GM19025 (cell line): ENCODE results near the gene CD34.
"Not testable (repeated sequence)": the region's sequence is repeated elsewhere in the genome, so short reads cannot be mapped to it uniquely, and the experiment has no call there.

Source experiments
- ATAC-seq: cut with Tn5 transposase; IDR thresholded peaks from one replicate; pipeline ENCODE4 v1.9.1; 2021; ENCODE audit warnings: mild to moderate bottlenecking, low read depth, moderate library complexity; ENCODE audit not compliant: unreplicated experiment

Gene CD34, protein sequence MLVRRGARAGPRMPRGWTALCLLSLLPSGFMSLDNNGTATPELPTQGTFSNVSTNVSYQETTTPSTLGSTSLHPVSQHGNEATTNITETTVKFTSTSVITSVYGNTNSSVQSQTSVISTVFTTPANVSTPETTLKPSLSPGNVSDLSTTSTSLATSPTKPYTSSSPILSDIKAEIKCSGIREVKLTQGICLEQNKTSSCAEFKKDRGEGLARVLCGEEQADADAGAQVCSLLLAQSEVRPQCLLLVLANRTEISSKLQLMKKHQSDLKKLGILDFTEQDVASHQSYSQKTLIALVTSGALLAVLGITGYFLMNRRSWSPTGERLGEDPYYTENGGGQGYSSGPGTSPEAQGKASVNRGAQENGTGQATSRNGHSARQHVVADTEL

GRCh38 chr1:207910591-207911354 lies at the start of gene CD34:
CD34 (minus strand) TSS chr1:207911125; CDS start chr1:207911080, 45 bp downstream.
- ATAC-seq = no peak

GRCh38 chr1:207960346-207960745 lies 49.4 kb upstream of the CD34 start:
- no peak for ATAC-seq

DNA sequence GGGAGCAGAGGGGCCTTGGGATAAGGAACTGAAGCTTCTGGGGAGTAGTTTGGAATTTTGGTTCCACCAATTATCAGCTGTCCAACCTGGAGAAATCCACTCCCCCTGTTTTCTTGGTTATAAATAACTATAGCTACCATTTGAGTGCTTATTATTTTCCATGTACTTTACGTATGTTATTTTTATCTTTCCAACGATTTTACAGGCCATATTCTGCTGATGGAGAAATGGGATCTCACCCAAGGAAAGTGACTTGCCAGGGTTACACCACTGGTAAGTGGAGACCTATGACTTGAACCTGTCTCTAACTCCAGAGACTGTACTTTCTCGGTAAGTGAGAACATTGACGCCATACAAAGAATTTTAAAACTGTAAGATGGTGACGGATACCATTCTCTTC lies 49.0 kb upstream of the CD34 start:
- no peak for ATAC-seq

GRCh38 chr1:207959141-207959825 lies 48.4 kb upstream of the CD34 start:
- ATAC-seq = no peak

GRCh38 chr1:207958376-207959139 lies 47.6 kb upstream of the CD34 start:
- no peak for ATAC-seq

DNA sequence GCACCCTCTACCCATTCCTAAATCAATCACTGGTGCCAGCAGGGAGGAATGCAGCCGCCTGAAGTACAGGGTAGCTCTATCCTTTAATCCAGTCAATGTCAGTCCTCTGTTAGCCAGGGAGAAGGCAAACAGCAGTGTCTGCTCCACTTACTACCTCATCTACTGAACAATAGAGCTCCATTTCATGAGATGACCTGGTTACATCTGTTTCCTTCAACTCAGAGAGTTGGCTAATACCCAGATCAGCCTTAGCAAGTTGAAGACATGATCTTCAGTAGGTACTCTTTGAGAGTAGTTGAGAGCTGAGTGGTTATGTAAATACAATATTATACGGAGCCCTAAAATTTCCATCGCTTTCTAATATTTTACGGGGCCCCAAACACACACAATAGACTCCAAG lies 46.1 kb upstream of the CD34 start:
- no peak for ATAC-seq

- ATAC-seq = no peak
Observed at GRCh38 chr1:207954104-207954503, 43.2 kb upstream of the CD34 start.

- ATAC-seq = no peak
Observed at GRCh38 chr1:207952617-207953542, 42.0 kb upstream of the CD34 start.

- no peak for ATAC-seq
Observed at GRCh38 chr1:207951652-207952051, 40.7 kb upstream of the CD34 start.

DNA sequence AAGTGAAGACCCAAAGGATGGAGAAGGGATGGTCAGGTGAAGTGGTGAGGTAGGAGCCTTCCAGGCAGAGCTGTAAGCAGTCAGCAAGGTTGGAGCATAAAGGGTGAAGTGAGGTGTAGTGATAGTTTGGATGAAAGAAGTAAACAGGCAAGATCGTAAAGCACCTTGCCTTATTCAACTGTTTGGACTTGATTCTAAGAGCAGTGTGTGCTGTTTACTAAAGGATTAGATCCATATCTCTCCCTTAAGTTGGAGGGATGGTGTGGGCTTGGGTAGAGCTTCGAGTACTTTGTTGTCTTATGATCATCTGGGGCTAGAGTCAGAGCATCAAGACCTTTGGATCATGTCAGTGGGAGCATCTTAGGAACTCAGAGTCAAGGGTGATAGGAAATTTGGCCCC lies 39.8 kb upstream of the CD34 start:
- no peak for ATAC-seq

GRCh38 chr1:207949571-207950195 lies 38.8 kb upstream of the CD34 start:
- ATAC-seq = no peak

DNA sequence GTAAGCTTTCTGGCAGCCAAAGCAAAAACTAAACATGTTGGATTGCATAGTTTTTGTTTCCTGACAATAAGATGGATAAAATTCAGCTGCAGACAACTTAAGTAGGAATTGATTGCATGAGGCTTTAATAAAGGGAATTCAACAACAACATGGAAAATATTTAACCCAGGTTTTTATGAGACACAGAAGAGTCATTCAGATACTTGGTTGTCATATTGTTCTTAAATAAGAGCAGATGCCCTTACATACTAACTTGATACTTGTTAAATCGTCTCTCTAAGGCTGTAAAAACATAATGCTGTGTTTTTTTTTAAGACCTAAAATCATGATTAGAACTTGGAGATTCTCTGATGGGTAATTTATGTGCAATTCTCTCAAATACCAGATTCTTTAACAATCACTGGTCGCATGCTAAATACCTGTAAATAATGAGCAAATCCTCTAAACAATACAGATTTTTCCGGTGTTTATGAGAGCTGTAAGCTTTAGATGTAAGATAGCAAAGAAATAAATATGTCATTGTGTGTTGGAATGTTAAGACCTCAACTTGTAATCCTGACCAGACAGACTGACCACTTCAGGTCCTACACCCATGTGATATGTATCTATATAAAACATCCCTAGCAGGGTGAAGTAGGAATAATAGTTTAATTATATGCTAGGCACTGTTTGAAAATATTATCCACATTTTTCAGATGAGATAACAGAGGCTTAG lies 37.8 kb upstream of the CD34 start:
- no peak for ATAC-seq

DNA sequence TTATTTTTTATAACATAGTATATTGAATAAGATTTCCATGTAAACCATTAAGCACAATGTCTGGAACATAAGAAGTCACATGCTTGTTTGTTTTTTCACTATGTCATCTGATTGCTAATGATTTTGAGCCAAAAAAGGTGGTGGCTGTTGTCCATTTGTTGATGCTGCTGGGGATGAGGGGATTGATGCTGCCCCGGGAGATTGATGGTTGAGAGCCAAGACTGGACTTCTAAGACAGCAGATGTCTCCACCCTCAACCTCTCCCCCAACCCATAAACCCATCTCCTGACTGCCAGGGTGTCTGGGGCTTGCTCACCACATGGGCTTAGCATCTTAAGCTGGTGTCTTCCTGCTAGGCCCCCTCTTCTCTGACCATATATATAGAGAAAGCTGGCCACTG lies 35.8 kb upstream of the CD34 start:
- no peak for ATAC-seq

- ATAC-seq = no peak
Observed at GRCh38 chr1:207944571-207944970, 33.6 kb upstream of the CD34 start.

- not testable (repeated sequence) for ATAC-seq
Observed at GRCh38 chr1:207942337-207942741, 31.4 kb upstream of the CD34 start.

- ATAC-seq = no peak
Observed at GRCh38 chr1:207941665-207942064, 30.7 kb upstream of the CD34 start.

- no peak for ATAC-seq
Observed at GRCh38 chr1:207938016-207938415, 27.1 kb upstream of the CD34 start.

DNA sequence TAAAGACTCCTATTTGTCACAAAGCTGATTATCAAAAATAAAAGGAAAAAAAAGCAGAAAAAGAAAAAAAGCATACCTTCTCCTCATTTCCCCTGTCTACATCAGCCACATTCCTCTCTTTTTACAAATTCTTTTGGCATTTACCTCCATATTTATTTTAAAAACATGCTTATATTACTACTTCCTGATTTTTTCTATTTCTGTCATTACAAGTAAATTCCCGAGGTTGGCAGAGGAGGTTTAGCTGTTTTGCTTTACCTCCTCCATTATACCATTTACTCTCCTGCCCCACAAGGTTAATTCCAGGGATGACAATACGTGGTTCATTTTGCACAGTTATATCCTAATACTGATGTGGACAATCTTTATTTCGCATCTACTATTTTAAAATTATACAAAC lies 26.3 kb upstream of the CD34 start:
- no peak for ATAC-seq
